Activated CD8-positive, alpha-beta memory T cell treated with anti-CD3 and anti-CD28 coated beads for 1 hour (primary cell): ENCODE results near the gene TMEM179.
"Not testable (repeated sequence)": the region's sequence is repeated elsewhere in the genome, so short reads cannot be mapped to it uniquely, and the experiment has no call there.

ENCODE experiments used
- DNase-seq, 2 donors: peaks; one replicate each; pipeline ENCODE4 v3.0.0-alpha.2; 2020; ENCODE audit warnings: low read depth in 1 of 2; ENCODE audit errors: extremely low read depth in 1 of 2

Gene TMEM179

DNA sequence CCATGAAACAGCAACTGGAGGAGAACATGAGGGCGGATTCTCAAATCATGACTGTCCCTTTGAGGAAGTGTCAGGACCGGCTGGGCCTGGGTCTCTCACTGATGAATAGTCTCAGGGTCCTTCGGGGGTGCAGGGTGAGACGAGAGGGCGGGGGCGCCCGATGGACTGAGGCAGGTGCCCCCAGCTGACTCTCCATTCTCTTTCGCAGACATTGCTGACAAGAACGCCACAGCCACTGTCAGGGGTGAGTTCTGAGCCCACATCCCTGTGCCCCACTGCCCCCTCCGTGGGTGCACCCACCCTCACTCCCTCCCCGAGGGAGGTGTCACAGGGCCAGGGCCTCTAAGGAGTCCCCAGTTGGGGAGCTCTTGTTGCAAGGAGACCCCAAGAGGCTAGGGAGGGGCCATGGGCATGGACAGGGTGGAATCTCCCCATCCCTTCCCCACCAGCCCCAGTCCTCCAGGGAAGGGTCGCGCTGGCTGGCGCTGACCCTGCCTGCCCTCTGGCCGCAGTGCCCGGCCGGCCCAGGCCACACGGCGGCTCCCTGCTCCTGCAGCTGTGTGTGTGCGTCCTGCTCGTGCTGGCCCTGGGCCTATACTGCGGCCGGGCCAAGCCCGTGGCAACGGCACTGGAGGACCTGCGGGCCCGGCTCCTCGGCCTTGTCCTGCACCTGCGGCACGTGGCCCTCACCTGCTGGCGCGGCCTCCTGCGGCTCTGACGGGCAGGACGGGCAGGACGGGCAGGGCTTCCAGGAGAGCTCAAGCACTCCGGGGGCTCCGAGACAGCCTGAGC is 16.3 kb downstream of the TMEM179 start:
- no peak for DNase-seq

DNA sequence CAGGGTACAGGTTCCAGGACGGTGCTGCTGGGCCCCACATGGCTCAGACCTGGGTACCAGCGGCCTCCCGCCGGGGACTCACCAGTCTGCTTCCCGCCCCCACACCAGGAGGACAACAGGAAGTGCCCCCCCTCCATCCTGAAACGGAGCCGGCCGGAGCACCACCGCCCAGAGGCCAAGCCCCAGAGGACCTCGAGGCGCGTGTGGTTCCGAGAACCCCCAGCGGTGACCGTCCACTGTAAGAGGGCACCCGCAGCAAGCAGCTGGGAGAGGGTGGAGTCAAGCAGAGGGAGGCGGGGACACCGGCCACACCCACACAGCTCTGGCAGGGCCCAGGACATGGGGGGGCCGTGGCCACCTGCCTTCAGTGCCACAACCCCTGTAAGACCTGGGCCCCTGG is 16.9 kb downstream of the TMEM179 start:
- DNase-seq = no peak

DNA sequence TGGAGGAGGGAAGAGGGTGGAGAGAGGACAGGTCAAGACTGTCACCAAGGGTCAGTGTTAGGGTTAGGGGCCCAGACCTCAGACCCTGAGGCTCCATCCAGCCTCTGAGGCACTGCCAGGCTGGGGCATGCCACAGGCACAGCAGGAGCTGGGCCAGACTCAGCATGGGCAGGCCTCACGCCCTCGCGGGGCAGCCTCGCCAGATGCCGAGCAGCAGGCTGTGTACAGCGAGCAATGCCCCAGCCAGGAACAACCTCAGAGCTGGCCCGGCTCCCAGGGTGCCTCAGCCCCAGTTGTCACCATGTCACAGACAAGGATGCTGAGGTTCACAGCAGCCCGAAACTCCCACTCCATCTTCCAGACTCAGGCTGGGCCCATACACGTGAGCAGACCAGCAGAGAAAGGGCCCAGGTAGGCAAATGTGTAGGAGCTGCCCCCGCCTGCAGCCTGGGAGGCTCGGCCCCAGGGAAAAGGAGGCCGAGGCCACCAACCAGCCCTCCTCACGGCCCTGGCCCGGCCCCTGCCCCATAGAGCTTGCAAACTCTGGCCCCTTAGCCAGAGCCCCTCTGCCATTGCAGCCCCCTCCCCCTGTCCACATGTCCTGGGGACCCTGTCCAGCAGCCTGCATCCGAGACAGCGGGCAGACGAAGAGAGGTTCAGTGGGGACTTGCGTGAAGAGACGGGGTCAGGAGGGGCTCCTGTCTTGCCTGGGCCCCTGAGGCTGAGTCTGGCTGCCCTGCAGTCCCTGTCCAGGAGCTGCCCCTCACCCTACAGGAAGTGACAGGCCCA is 17.5 kb downstream of the TMEM179 start:
- DNase-seq = no peak

DNA sequence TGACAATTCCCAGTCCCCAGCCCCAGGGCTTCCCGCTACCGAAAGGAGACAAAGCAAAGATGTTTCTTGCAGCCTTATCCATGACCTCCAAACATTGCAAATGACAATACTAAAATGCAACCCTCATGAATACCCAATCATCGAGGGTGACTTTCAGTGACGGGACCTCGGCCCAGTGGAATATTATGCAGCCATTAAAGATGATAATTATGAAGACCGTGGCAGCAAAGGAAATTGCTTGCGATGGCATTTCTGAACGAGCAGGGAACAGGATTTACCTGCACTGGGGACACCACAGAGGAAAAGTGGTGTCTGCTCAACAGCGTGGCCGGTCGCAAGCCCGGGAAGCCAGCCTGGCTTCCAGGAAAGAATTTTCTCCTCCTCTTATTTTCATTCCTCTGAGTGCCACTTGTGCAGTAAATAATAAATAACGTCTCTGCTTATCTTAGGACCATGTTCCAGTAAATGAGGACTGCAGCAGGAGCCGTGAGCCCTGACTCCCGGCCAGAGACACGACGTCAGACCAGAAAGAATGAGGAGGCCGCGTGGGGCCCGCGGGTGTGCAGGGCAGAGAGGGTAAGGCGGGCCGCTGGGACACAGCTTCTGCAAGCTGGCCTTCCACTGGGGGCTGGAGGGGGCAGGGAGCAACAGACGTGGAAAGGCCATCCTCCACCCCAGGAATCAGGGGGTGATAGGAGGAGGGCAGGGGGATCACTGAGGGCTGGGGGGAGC is 18.4 kb downstream of the TMEM179 start:
- DNase-seq = no peak

DNA sequence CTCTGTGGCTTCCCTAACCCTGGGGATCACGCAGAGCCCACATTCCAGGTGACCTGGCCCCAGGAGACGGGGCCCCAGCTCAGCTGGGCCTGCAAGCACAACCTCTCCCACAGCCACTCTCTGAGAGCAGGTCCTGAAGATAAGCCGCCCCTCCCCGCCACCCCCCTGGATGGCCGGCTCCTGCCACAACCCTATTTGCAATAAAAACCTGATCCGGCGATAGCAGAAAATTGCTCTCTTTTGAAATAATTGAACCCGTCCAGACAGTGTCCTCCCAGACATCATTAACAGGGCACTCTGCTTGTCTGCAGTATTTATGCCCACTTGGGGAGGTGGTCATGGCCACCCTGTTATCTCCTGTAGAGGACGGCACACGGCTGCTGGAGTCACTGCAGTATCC is 20.0 kb downstream of the TMEM179 start:
- DNase-seq = no peak

DNA sequence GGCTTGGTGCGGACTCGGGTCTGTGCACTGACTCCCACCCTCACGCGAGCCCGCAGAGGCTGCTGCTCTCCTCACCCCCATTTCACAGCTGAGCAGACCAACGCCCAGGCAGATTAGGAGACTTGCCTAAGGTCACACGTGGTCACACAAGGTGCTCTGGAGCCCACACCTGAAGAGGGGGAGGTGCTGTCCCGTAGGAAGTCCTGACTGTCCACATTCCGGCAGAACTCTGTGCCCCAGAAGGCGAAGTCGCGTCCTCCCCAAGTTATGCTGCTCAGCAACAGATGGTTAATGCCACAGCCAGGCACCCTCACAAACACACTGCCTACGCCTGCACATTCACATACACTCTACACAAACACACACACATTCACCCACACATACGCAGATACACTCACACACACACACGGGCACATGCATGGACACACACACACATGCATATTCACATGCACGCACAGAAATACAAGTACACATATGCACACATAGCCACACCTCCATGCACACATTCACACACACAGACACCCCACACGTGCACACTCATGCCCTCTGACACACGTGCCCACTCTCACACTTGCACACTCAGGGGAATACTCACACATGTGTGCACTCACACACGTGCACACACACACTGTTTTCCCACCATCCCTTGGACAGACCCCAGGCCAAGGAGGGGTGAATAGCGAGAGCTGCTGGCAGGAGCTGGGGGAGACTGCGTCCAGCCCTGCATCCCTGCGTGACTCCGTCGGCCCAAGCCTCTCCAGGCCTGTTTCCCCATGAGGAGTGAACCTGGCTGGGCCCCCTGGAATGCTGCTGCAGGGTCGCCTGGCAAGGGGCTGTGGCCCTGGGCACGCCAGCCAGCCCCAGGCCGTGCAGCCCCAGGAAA is 20.9 kb downstream of the TMEM179 start:
- no peak for DNase-seq

DNA sequence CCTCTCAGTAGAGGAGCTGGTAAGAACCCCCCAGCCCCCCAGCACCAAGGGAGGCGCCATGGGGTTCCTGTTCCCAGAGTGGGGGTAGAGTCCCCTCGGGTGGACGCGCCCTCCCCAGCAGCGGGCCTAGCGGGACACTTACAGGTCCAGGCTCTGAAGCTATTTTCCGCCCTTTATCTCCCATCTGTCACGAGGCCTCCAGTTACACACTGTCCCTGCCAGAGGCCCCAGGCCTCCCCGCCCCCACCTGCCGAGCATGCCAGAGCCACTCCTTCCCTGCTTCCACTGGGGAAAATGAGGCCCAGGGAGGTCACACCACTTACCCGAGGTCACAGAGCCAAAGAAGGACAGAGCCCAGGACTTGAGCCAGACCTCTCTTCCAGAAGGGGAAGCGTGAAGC is 21.9 kb downstream of the TMEM179 start:
- DNase-seq = no peak

DNA sequence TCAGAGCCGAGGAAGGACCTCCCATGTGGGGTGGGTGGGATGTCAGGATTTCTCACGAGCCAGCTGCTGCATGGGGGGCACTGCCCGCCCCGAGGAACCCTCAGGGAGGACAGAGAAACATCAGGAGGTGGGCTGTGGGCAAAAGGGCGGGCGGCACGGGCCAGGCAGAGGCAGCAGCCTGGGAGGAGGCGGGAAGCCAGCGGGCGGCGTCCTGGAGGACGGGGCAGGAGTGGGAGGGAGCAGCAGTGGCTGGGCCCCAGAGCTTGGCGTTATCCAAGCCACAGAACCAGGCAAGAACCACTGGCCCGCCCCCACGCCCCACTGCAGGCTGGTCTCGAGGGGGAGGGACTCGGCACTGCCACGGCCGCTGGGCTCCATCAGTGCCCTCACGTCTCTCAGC is 22.6 kb downstream of the TMEM179 start:
- no peak for DNase-seq

DNA sequence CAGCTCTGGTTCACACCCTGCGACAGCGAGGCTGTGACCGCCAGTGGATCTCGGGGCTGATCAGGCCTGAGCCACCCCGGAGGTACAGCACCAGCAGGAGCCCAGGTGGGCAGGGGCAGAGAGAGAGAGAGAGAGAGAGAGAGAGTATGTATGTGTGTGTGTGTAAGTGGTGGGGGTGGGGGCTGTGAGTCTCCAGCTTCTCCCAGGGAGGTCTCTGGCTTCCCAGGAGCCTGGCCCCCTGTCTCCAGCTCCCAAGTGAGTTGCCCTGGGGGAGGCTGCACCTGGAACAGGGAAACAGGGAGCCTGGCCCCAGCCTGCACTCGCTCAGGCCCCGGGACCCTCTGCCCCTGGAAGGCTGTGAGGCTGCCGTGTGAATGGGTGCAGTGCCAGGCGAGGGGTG is 23.1 kb downstream of the TMEM179 start:
- DNase-seq = no peak

DNA sequence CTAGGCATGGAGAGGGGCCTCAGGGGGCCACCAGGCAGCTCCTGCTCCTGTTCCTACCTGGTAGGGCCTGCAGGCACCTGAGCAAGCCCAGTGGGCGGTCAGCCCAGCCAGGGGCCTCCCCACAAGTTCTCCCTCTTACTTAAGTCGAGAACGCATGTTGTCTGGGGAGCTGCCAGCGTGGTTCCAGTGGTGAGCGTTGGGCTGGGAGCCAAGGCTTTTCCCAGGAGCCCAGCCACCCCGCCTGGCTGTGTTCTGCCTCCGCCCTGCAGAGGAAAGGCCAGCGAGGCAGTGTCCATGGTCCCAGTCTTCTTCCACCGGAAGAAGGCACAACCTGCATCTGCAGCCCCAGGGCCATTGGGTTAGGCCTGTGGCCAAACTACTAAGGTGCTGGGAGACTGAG is 23.6 kb downstream of the TMEM179 start:
- DNase-seq = no peak

DNA sequence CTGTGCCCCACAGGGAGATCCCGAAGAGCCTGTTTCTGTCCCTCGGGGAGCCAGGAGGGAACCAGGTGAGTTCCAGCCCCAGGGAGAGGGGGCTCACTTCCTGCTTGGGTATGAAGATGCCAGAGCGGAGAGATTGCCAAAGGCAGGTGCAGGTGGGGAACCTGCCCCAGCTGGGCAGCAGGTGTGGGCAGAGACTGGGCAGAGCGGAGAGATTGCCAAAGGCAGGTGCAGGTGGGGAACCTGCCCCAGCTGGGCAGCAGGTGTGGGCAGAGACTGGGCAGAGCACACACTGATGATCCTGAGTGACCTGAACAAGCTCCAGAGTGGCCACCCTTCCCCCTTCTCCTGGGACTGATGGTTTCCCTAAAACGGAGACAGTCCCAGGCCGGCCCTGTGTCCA is 24.6 kb downstream of the TMEM179 start:
- DNase-seq = not testable (repeated sequence)

DNA sequence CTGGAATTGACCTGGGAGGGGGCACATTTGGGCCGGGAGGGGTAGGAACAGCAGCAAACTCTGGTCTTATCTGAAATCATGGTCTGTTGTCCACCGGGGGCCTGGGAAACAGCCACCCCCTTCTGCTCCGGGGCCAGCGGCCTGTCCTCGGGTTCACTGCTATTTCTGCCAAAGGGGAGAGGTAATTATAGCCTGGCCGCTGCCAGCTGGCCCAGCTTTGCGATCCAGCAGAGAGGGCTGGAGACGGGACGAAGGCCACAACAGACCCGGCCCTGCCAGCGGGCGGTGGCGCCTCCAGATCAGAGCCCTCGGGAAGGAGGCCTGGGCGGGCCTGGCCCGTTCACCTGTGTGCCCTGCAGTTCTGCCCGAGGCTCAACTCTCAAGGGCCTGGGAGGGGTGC is 25.1 kb downstream of the TMEM179 start, which contains the start of gene C14orf180:
Gene C14orf180 (plus strand): TSS at position 258 of the 400 bp plus-strand sequence. CDS start 6,667 bp downstream, outside the sequence.
- DNase-seq = no peak

DNA sequence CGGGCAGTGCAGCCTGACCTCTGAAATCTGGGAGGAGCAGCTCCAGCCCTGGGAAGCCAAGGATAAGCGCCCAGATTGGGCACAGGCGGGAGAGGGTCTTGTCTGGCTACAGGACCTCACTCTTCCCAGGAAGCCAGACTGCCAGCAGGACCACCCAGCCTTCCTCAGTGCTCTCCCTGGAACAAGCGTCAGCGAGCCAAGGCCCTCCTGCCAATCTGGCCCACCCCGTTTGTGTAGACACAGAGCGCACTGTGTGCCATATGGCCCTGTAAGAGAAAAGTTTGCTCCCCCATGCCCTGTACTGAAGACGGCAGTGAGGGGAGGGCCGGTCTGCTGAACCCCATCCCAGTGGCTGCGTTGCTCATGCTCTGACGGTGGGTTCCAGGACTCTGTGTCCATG is 26.3 kb downstream of the TMEM179 start:
- DNase-seq = no peak

DNA sequence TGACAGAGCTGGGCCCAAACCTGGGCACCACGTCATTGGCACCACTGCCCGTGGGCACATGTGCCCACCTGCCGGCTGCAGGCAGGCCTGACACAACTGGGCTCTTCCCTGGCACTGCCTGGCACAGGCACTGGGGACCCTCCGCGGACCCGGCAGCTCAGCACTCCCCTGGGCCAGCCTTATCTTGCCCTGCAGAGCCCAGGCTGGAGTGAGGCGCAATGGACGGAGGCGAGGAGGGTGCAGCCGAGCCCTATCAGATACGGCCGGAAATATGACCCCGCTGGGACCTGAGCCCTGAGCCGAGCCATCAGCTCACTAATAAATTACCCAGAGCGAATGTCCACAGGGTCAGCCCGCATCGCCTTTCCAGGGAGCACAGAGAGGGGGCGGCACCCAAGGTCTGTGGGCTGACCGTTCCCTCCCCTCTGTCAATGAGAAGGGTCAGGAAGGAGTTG is 26.7 kb downstream of the TMEM179 start:
- no peak for DNase-seq

DNA sequence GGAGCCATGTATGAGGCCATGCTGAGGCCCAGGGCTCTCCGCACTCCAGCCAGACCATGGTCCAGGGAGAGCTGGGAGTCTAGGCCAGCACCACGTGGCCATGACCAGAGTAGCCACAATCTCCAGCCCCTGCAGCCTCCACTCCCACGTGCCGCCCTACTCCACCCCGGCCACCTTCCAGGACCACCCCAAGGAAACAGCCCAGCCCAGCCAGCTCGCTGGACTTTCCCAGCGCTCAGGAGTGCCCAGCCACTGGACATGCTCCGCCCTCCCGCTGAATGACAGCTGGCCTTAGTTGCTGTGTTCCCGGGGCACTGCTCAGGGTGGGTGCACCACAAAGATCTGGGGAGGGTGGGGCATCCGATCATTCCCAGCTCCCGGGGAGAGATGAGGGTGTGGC is 27.1 kb downstream of the TMEM179 start:
- no peak for DNase-seq

DNA sequence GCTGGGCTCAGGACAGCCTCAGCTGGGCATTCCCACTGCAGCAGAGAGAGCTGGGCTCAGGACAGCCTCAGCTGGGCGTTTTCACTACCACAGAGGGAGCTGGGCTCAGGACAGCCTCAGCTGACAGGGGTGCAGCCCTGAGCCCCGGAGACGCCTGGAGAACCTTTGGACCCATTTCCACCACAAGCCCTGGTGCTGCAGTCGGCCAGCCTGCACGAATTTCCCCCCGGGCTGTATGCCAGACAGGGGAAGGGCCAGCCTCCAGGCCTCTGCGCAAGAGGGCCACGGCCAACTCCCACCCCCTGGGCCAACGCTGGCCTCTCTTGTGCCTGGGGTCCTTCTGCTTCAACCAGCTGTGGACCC is 27.6 kb downstream of the TMEM179 start:
- no peak for DNase-seq

DNA sequence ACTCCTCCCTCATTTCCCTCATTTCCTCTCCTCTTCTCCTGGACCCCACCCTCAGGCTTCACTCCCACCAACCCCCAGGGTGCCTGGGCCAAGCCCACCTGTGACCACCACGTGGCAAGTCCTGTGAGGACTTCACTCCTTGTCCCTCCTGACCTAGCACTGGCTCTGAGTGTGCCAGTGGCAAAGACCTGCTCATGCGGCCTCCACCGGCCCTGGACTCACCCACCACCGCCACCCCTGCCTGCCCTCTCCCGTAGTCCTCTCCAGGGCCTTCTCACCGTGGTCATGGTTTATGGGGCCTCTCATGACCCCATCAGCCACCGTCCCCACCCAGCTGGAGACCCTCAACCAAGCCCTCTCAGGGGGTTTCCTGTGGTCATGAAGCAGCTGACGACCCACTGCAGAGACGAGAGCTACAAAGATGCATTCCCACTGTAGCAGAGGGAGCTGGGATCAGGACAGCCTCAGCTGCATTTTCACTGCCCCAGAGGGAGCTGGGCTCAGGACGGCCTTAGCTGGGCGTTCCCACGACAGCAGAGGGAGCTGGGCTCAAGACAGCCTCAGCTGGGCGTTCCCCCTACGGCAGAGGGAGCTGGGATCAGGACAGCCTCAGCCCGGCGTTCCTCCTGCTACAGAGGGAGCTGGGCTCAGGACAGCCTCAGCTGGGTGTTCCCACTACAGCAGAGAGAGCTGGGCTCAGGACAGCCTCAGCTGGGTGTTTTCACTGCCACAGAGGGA is 28.2 kb downstream of the TMEM179 start:
- no peak for DNase-seq

DNA sequence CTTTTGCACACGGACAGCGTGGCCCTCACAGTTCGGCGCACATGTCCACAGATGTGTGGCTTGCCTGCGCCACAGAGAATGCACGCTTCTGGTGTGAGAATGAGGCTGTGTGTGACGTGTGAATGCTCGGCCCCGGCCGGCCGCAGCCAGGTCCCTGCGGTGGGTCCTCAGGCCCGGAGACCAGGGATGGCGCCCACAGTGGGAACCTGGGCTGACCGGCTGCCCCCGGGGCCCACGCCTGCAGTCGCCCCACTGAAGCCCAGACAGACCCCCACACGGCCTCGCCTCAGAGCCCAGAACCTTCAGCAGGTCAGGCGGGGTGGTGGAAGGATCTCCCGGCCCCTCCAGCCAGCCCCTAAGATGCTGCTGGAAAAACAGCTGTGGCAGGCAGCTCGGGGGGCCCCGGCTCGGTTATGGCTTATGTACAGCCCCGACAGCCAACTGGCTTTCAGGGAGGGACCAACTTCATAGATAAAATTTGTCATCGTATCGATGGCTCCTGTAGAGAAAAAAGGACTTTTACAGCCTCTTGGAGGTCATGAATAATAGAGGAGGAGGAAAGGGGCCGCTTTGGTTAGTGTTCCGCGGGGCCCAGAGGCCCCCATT is 29.5 kb downstream of the TMEM179 start:
- no peak for DNase-seq

DNA sequence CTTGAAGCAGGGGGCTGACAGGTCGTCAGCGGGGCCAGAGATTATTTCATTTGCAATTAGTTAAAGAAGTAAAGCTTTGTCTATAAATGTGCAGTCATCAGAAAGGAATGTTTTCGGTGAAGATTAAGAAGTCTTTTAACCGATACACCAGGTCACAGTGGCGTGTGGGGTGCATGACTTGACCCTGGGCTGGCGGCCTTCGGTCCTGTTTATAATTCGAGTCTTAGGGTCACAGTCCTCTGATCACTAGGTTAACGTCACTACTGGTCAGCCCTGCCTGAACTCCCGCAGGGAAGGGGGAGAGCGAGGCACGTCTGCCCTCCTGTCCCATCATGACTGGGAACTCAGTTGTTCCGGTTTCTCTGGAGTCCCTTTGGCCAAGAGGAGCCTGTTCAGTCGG is 30.0 kb downstream of the TMEM179 start:
- DNase-seq = no peak
